SU-DHL-6 (cell line): Measurements from ENCODE around the gene HBQ1.
"Not testable (repeated sequence)": the region's sequence is repeated elsewhere in the genome, so short reads cannot be mapped to it uniquely, and the experiment has no call there.

Experiments used
- H2AFZ ChIP-seq: fragments of 200-600 bp; sonication (generic); 2 replicates; pipeline ENCODE4 v1.6.1; 2014; ENCODE audit warnings: low read depth, mild to moderate bottlenecking, moderate library complexity, mixed read lengths, antibody characterized with exemption, low read length; ENCODE audit not compliant: severe bottlenecking
- H3F3A ChIP-seq: fragments of 200-600 bp; shearing (Covaris generic); 2 replicates; pipeline ENCODE4 v1.6.0; 2016; ENCODE audit warnings: antibody characterized with exemption, mild to moderate bottlenecking; ENCODE audit not compliant: insufficient read depth
- H3K27ac ChIP-seq: fragments of 200-600 bp; sonication (generic); 2 replicates; pipeline ENCODE4 v1.5.1; 2016; ENCODE audit warnings: low read depth, mild to moderate bottlenecking, low read length, moderate library complexity, mixed read lengths
- H3K27me3 ChIP-seq: fragments of 200-600 bp; sonication (generic), shearing (Covaris generic); 2 replicates; pipeline ENCODE4 v1.6.0; 2014; ENCODE audit warnings: mild to moderate bottlenecking, low read length
- H3K36me3 ChIP-seq: fragments of 200-600 bp; sonication (generic); 2 replicates; pipeline ENCODE4 v1.6.1; 2014; ENCODE audit warnings: mild to moderate bottlenecking, low read length, mixed read lengths
- H3K4me2 ChIP-seq: fragments of 300-600, 200-600 bp; shearing (Covaris generic), sonication (generic); 2 replicates; pipeline ENCODE4 v1.6.0; 2014; ENCODE audit warnings: low read length, low read depth, mild to moderate bottlenecking; ENCODE audit not compliant: poor library complexity, severe bottlenecking
- H3K4me3 ChIP-seq: fragments of 200-600 bp; sonication (generic); 2 replicates; pipeline ENCODE4 v1.5.1; 2014; ENCODE audit warnings: antibody characterized with exemption, low read length, mild to moderate bottlenecking, mixed read lengths; ENCODE audit not compliant: insufficient read depth, poor library complexity, severe bottlenecking
- H3K79me2 ChIP-seq: fragments of 200-600 bp; sonication (generic); 2 replicates; pipeline ENCODE4 v1.6.1; 2014; ENCODE audit warnings: mild to moderate bottlenecking, low read length, moderate library complexity; ENCODE audit not compliant: insufficient read depth
- H3K9ac ChIP-seq: fragments of 200-600 bp; sonication (generic); 2 replicates; pipeline ENCODE4 v1.7.0; 2014; ENCODE audit warnings: mild to moderate bottlenecking, low read length
- H3K9me2 ChIP-seq: fragments of 200-600 bp; sonication (generic); replicated peaks from 2 replicates; pipeline ENCODE4 v1.6.1; 2014; ENCODE audit warnings: low read length; ENCODE audit not compliant: insufficient read depth
- H3K9me3 ChIP-seq: fragments of 200-600 bp; sonication (generic); 2 replicates; pipeline ENCODE4 v1.6.1; 2014; ENCODE audit warnings: low read length, mixed read lengths; ENCODE audit not compliant: insufficient read depth
- H4K20me1 ChIP-seq: fragments of 200-600 bp; sonication (generic); 2 replicates; pipeline ENCODE4 v1.6.1; 2014; ENCODE audit warnings: low read depth, mild to moderate bottlenecking, antibody characterized with exemption, low read length, moderate library complexity, mixed read lengths
- CTCF ChIP-seq: fragments of 200-600 bp; sonication (generic); IDR thresholded peaks from one replicate; pipeline ENCODE4 v1.5.1; 2017; ENCODE audit warnings: antibody characterized with exemption, mild to moderate bottlenecking, low read length, moderate library complexity; ENCODE audit not compliant: insufficient read depth, poor library complexity, severe bottlenecking
- EZH2phosphoT487 ChIP-seq: fragments of 200-600 bp; sonication (generic), shearing (Covaris generic); conservative IDR thresholded peaks from 2 replicates; pipeline ENCODE4 v1.6.1; 2018; ENCODE audit warnings: mild to moderate bottlenecking, antibody characterized with exemption, low read length, moderate library complexity, mixed read lengths

HBQ1 gene

GRCh38 chr16:228151-228851 is 48.0 kb downstream of the HBQ1 start:
- Histone ChIP-seq H3K27me3 (no peaks in the 10 kb centered on the region), H3K9ac (peak overlapping the region; percentile 92), H3K27ac (peak overlapping the region; percentile 67), H3F3A (no peaks in the 10 kb centered on the region), H3K9me3 (no peaks in the 10 kb centered on the region), H2AFZ (peak overlapping the region; percentile 68), H3K36me3 (peaks cover 21% of the 10 kb centered on the region), H4K20me1 (peaks cover 16% of the 10 kb centered on the region), H3K9me2 (no peaks in the 10 kb centered on the region), H3K4me2 (peak overlapping the region; percentile 93), H3K79me2 (peaks cover 41% of the 10 kb centered on the region), H3K4me3 (peak overlapping the region; percentile 83)
- TF ChIP-seq EZH2phosphoT487: no peak
- TF ChIP-seq CTCF: no peak

DNA sequence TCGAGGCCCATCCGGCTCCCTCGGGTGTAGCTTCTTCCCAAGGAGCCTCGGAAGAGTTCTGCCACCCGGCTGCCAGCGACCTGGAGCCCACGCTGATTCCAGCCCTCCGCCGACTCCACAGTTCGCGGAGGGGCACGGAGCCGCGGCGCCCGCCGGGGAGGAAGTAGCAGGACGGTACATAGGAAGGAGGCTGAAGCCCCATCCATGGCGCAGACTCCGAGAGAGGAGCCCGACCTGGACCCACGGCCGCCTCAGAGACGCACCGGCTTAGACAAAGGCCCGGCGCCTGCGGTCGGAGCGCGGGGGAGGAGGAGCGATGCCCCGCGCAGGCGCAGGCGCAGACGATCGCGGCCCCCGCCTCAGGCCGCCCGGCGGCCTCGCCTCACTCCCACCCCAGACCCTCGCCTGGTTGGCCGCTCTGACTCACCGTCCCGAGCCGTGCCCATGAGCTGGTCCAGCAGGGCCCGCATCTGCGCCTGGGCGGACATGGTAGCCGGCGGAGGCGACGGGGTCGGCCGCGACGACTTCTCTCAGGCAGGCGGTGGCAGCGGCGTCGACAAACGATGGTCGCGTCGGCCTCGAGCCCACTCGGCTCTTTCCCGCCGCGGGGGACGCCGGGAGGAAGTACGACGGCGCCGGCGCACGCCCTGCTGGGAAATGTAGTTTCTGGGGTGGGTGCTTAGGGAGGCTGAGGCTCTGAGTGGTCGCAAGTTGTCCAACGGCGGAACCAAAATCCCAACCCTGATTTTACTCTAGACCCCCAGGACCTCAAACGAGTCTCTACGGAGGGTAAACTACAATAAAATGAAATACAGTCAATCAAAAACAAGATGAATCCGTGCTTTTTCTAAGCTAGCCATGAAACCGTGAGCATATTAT is 48.8 kb downstream of the HBQ1 start, which contains the start of gene LUC7L:
LUC7L (minus strand) TSS at position 598 of the 879 bp plus-strand sequence; CDS start at position 488, 110 bp downstream.
- Histone ChIP-seq H3K79me2 (peaks cover 37% of the 10 kb centered on the region), H3K9me2 (no peaks in the 10 kb centered on the region), H3K4me2 (peak within 1 kb of the TSS; percentile 93), H3K9ac (peak within 1 kb of the TSS; percentile 92), H3K27ac (peak within 1 kb of the TSS; percentile 67), H3F3A (no peaks in the 10 kb centered on the region), H3K4me3 (peak within 1 kb of the TSS; percentile 83), H2AFZ (peak within 1 kb of the TSS; percentile 68), H3K27me3 (no peaks in the 10 kb centered on the region), H3K9me3 (no peaks in the 10 kb centered on the region), H4K20me1 (peaks cover 16% of the 10 kb centered on the region), H3K36me3 (peaks cover 21% of the 10 kb centered on the region)
- no peak for TF ChIP-seq CTCF
- no peak for TF ChIP-seq EZH2phosphoT487

GRCh38 chr16:229731-230281 is 49.5 kb downstream of the HBQ1 start:
- Histone ChIP-seq H4K20me1 (peaks cover 16% of the 10 kb centered on the region), H2AFZ (peak overlapping the region; percentile 68), H3K4me2 (peak overlapping the region; percentile 93), H3K79me2 (peaks cover 35% of the 10 kb centered on the region), H3K27me3 (no peaks in the 10 kb centered on the region), H3K36me3 (peaks cover 21% of the 10 kb centered on the region), H3K9me3 (no peaks in the 10 kb centered on the region), H3K27ac (no peak overlapping the region), H3K9ac (peak overlapping the region; percentile 92; the same call in 1 of the 2 replicates), H3K4me3 (peak overlapping the region; percentile 83), H3K9me2 (no peaks in the 10 kb centered on the region), H3F3A (no peaks in the 10 kb centered on the region)
- no peak for TF ChIP-seq EZH2phosphoT487
- no peak for TF ChIP-seq CTCF

DNA sequence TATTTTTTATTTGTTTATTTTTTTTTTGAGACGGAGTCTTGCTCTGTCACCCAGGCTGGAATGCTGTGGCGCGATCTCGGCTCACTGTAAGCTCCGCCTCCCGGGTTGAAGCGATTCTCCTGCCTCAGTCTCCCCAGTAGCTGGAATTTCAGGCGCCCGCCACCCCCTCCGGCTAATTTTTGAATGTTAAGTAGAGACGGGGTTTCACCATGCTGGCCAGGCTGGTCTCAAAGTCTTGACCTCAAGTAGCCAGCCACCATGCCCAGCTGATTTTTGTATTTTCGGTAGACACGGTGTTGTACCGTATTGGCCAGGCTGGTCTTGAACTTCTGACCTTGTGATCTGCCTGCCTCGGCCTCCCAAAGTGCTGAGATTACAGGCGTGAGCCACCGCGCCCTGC is 50.1 kb downstream of the HBQ1 start:
- H3K27ac ChIP-seq, H3K4me3 ChIP-seq, H3K4me2 ChIP-seq, H3K27me3 ChIP-seq, H3K9me2 ChIP-seq, H3F3A ChIP-seq, H3K9me3 ChIP-seq, H3K9ac ChIP-seq, H2AFZ ChIP-seq: not testable (repeated sequence)
- Histone ChIP-seq H4K20me1 (peaks cover 16% of the 10 kb centered on the region), H3K79me2 (peaks cover 35% of the 10 kb centered on the region), H3K36me3 (peaks cover 21% of the 10 kb centered on the region)
